K562 (cell line): ENCODE results near the gene FKRP. TPM values are rescaled to one million over a fixed set of nuclear protein-coding genes. Genes with fewer than 3 reads are reported as not detected.

Experiments
- BRF2 ChIP-seq: IDR thresholded peaks from 3 replicates; pipeline ENCODE4 v1.6.1; 2011; ENCODE audit warnings: borderline replicate concordance, mild to moderate bottlenecking; ENCODE audit not compliant: insufficient read length, insufficient read depth
- EZH2 ChIP-seq: IDR thresholded peaks from 2 replicates; pipeline ENCODE4 v1.6.1; 2012; ENCODE audit warnings: low read depth, mild to moderate bottlenecking, inconsistent platforms, low read length, borderline replicate concordance
- HEY1 ChIP-seq: fragments of 250-450 bp; sonication (Bioruptor Pico); IDR thresholded peaks from 2 replicates; pipeline ENCODE4 v1.5.0; 2020; ENCODE audit warnings: mild to moderate bottlenecking, moderate library complexity, borderline replicate concordance
- ID3 ChIP-seq, 2 experiments: fragments of 250-450 bp in 1 of 2; fragments of 450-650 bp in 1 of 2; sonication (Bioruptor Pico) in 1 of 2; IDR thresholded peaks; 2 replicates each; pipeline versions ENCODE4 v1.6.1 to v1.8.0; 2016 to 2021; ENCODE audit warnings: mild to moderate bottlenecking in 2 of 2, moderate library complexity in 2 of 2, missing compliant biosample characterization in 1 of 2, missing genetic modification characterization in 1 of 2
- KDM2B ChIP-seq: fragments of 250-450 bp; sonication (Bioruptor Pico); IDR thresholded peaks from 2 replicates; pipeline ENCODE4 v1.8.0; 2021; ENCODE audit warnings: mild to moderate bottlenecking, moderate library complexity
- KDM5B ChIP-seq: fragments of 200-600 bp; sonication (generic); IDR thresholded peaks from 2 replicates; pipeline ENCODE4 v1.6.1; 2012; ENCODE audit warnings: low read depth, mild to moderate bottlenecking, moderate library complexity, low read length, control low read depth, inconsistent platforms; ENCODE audit not compliant: insufficient replicate concordance
- NFATC3 ChIP-seq: fragments of 450-650 bp; IDR thresholded peaks from 2 replicates; pipeline ENCODE4 v1.6.1; 2017; ENCODE audit warnings: mild to moderate bottlenecking
- RNF2 ChIP-seq: sonication (generic); IDR thresholded peaks from 2 replicates; pipeline ENCODE4 v1.6.1; 2016
- STAT5B ChIP-seq: fragments of 250-450 bp; sonication (Bioruptor Pico); IDR thresholded peaks from 2 replicates; pipeline ENCODE4 v1.8.0; 2021; ENCODE audit warnings: mild to moderate bottlenecking, inconsistent platforms
- TFE3 ChIP-seq: fragments of 450-650 bp; formaldehyde crosslinking; IDR thresholded peaks from 2 replicates; pipeline ENCODE4 v1.4.0; 2020; ENCODE audit warnings: mild to moderate bottlenecking, mixed read lengths
- THAP7 ChIP-seq: fragments of 250-450 bp; sonication (Bioruptor Pico); IDR thresholded peaks from 2 replicates; pipeline ENCODE4 v1.5.0; 2021
- ZBTB8A ChIP-seq: fragments of 450-650 bp; IDR thresholded peaks from 2 replicates; pipeline ENCODE4 v1.6.1; 2018; ENCODE audit warnings: mild to moderate bottlenecking, moderate library complexity; ENCODE audit not compliant: partially characterized antibody
- ZKSCAN8 ChIP-seq: fragments of 200-800 bp; sonication (Bioruptor generic); IDR thresholded peaks from 2 replicates; pipeline ENCODE4 v1.6.1; 2016; ENCODE audit warnings: missing genetic modification characterization, missing compliant biosample characterization
- ZNF140 ChIP-seq: fragments of 250-450 bp; sonication (Bioruptor Pico); IDR thresholded peaks from 2 replicates; pipeline ENCODE4 v1.8.0; 2021; ENCODE audit warnings: moderate library complexity, mild to moderate bottlenecking, inconsistent platforms
- ZNF239 ChIP-seq: fragments of 250-450 bp; sonication (Bioruptor Pico); IDR thresholded peaks from 2 replicates; pipeline ENCODE4 v1.4.0; 2020; ENCODE audit warnings: mild to moderate bottlenecking
- ZNF282 ChIP-seq: sonication (generic); formaldehyde crosslinking; IDR thresholded peaks from 2 replicates; pipeline ENCODE4 v1.8.1; 2023; ENCODE audit warnings: missing genetic modification reagents
- ZNF407 ChIP-seq: fragments of 450-650 bp; IDR thresholded peaks from 2 replicates; pipeline ENCODE4 v1.6.1; 2016; ENCODE audit warnings: low read depth
- polyA plus RNA-seq, 8 experiments: library from polyadenylated mRNA; depleted of rRNA in 4 of 8; stranded (reverse) in 5 of 8; unstranded in 3 of 8; fragments of >200 nt; fragmentation: Nextera tagmentation in 2 of 8; fragmentation: Illumina TruSeq in 1 of 8; extraction: Ambion mirVana in 2 of 8; extraction: Trizol in 1 of 8; gene quantifications; 2 replicates each; pipeline versions ENCODE4 v1.2.1 to v1.2.3, GENCODE V29; 2011 to 2014; ENCODE audit warnings: inconsistent platforms in 1 of 8, missing spikeins in 1 of 8
- total RNA-seq, 7 experiments: library from RNA; depleted of rRNA in 6 of 7; stranded (reverse); fragments of >200 nt in 6 of 7; fragmentation: Illumina TruSeq in 2 of 7; extraction: Trizol in 2 of 7; gene quantifications; 2 replicates each; pipeline versions ENCODE4 v1.2.1 to v1.2.3, GENCODE V29; 2011 to 2021; ENCODE audit warnings: low replicate concordance in 1 of 7

Gene FKRP
- total and polyA plus RNA-seq, 9 of the 15 experiments (the other 6 are each of a cell fraction or from before 2014, with no cell fraction given), result 0.68 to 16.1 (median 6.5) TPM

- TF ChIP-seq HEY1 (CRISPR knock-in tag) (no peak), ZNF407 (no peak), KDM2B (CRISPR knock-in tag) (no peak), ID3 (CRISPR knock-in tag; IDR thresholded peaks at IDR 0.05) (no peak), ID3 (tag; IDR thresholded peaks at IDR 0.05) (no peak), NFATC3 (no peak), ZNF282 (CRISPR knock-in tag) (no peak), EZH2 (no peak), ZNF140 (CRISPR knock-in tag) (no peak), ZBTB8A (no peak), STAT5B (no peak), TFE3 (no peak), BRF2 (no peak), KDM5B (no peak), THAP7 (no peak), ZNF239 (CRISPR knock-in tag) (no peak), ZKSCAN8 (CRISPR knock-in tag) (no peak), RNF2 (peak; percentile 77)
Observed at GRCh38 chr19:46731007-46731501, 14.8 kb upstream of the FKRP start (continued).
